NCI-H748 (cell line): ENCODE measurements around the gene VSTM5.
"Not testable (repeated sequence)": the region's sequence is repeated elsewhere in the genome, so short reads cannot be mapped to it uniquely, and the experiment has no call there.

Experiments
- DNase-seq: peaks from one replicate; lab custom pipeline; 2025; ENCODE audit not compliant: unreplicated experiment; lab: John Stamatoyannopoulos, UW

The VSTM5 gene

DNA sequence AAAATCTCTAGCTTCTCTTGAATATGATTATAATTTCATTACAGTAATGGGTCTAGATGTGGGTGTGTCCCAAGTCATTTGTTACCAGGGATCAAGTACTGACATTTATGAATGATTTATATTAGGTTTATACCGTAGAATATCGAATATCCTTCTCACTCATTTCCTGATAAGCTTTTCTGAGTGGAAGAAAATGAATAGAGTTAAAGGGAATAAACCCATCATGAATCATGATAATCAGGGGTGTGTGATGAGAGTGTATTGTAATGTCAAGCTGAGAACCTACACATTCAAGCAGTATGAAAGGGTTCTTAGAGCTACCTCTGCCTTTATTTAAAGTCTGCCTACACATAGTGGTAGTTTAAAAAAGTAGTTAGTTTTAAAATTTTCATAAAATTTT lies 49.1 kb downstream of the VSTM5 start:
- no peak for DNase-seq

GRCh38 chr11:93796441-93797231 lies 53.8 kb downstream of the VSTM5 start:
- no peak for DNase-seq

GRCh38 chr11:93791493-93791892 lies 58.9 kb downstream of the VSTM5 start:
- no peak for DNase-seq

DNA sequence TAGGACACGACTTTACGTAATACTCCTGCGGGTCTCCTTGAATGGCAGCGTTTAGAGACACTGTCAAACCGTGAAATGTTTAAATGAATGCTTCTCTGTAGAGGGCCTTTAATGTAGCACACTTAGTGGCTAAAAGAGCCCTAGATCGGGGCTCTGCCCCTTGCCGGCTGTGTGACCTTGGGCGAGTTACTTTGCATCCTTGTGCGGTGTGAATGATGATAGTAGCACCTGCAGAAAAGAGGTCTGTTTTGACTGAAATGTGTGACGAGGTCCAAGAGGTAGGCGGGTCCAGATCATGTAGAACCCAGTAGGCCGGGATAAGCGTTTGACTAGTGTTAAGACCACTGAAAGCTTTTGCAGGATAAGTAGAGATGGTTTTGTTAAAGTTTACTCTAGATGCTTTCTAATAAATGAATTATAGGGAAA lies 65.5 kb downstream of the VSTM5 start:
- DNase-seq = peak; percentile 49

DNA sequence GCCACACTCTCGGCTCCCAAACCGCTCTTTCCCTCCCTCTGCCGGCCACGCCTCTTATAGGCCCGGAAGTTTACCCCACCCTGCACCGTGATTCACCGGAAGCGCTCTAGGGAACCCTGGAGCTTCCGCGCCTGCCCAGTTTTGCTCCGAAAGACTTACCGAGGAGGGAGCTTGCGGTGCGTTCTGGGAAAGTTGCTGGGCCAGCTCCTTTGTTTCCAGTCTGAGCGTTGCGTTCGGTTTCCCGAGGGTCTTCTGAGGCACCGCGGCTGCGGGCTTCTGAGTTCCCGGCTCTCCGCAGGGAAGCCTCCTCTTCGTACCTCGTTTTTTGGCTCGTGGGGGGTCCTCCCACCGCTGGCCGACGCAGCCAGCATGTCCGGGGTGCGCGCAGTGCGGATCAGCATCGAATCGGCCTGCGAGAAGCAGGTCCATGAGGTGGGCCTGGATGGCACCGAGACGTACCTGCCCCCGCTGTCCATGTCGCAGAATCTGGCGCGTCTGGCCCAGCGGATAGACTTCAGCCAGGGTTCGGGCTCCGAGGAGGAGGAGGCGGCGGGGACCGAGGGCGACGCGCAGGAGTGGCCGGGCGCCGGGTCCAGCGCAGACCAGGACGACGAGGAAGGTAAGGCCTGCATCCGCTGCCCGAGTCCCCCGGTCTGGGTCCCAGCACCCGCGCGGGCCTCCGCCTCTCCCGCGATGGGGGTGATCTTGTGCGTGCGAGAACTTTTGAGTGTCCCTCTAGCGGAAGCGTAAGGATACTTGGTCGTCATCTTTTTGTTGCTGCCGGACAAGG lies 66.1 kb downstream of the VSTM5 start, which contains the start of gene MED17:
Gene MED17, plus strand, starts transcription at position 138 of the 790 bp plus-strand sequence. Its CDS starts 232 bp downstream, at position 370.
- DNase-seq = peak; percentile 94

DNA sequence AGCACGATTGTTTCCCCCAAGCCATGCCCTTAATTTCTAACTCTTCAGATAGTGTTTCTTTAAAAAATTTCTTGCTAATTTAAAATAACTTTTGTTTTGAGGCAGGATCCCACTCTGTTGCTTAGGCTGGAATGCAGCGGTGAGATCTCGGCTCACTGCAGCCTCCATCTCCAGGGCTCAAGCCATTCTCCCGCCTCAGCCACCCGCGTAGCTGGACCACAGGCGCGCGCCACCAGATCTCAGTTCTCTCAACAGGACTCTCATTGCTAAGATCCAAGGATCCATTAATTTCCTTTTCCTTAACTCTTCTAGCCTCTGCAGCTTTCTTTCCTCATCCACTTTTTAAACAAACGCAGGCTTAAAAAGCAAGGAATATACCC lies 66.7 kb downstream of the VSTM5 start:
- DNase-seq = no peak

GRCh38 chr11:93783362-93783761 lies 67.1 kb downstream of the VSTM5 start:
- DNase-seq = no peak

GRCh38 chr11:93775289-93775688 lies 75.1 kb downstream of the VSTM5 start:
- no peak for DNase-seq

DNA sequence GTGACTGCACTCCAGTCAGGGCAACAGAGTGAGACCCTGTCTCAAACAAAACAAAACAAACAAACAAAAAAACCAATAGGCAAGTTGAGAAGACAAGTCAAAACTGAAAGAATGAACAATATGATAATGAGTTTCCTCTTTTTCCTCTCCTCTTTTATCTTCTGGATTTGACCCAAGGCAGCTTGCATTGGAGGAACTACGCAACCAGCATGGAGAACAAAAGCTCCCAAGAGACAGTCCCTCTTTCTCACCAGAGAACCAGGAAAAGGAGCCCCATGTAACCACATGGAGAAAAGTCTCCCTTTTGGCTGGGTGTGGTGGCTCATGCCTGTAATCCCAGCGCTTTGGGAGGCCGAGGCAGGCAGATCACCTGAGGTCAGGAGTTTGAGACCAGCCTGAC lies 75.9 kb downstream of the VSTM5 start:
- not testable (repeated sequence) for DNase-seq

DNA sequence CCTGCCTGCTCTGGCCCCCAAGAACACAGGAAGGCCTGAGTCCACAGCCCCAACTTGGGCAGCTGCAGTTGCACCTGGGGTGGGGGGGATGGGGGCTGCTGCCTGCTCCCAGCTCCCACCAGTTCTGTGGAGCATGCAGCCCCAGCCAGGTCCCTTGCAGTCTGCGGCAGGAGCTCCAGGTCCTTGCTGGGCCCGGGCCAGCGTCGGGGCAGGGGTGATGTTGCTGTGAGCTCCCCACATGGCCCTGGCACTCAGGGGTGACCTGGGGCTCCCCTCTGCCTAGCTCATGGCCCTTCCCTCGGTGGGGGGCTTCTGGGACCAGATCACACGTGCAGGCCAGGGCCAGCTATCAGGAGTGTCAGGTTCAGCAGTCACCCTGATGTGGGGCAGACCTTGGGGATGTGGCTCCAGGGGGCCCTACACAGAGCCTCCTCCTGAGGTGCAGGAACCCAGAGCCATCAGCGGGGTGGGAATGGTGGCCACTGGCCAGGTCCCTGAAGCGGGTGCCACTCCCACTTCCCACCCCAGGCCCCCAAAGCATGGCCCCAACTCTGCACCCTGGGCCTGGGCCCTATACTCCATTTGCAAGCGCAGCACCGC lies 76.7 kb downstream of the VSTM5 start:
- no peak for DNase-seq

DNA sequence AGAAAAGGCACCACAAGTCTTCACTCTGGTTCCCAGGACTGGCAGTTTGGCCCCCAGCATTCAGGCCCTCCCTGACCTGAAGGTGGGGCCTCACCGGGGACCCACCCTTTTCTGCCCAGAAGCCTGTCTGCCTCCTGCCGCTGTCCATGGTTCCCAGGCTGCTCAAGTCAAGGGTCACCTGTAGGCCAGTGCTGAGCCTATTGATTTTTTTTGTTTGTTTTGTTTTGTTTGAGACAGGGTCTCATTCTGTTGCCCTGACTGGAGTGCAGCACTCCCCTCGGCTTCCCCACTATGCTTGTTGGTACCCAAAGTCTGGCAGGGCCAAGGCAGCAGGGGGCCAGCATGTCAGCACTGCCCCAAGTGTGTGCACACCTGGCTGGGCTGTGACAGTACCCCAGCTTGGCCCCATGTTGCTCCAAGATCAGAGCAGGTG lies 77.4 kb downstream of the VSTM5 start:
- no peak for DNase-seq

DNA sequence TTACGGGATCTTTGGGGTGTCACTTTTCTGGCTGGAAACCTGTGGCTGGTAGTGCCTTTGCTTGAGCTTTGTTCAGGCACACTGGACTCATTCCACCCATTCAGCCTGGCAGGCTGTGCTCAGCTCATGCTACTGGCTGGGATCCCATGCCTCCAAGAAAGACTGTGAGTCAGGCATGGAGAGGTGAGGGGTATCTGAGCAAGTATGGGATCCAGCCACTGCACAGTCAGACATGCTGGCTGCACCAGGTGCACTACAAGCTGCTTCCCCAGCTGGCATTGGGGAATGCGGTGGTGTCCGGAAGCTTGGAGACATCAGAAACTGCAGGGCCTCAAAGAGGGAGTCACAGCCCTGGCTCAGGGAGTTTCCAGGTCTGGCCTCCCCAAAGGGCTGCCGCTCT lies 78.3 kb downstream of the VSTM5 start:
- DNase-seq = no peak

- no peak for DNase-seq
Observed at GRCh38 chr11:93770160-93770559, 80.3 kb downstream of the VSTM5 start.
